B cell (primary cell): Measurements from ENCODE around the gene MAD1L1. TPM values are rescaled to one million over a fixed set of nuclear protein-coding genes. Genes with fewer than 3 reads are reported as not detected.

Experiments used
- ATAC-seq: fragments of 200-7000 bp; cut with Tn5 transposase; one replicate; pipeline ENCODE4 v1.10.0; 2021; ENCODE audit warnings: low read depth, mild to moderate bottlenecking, moderate number of reproducible peaks, moderate library complexity
- CTCF ChIA-PET: fragments of 350-600 bp; sonication (Branson Sonifier 250); formaldehyde crosslinking; loops from one replicate; lab custom pipeline; 2021; ENCODE audit warnings: antibody characterized with exemption, inconsistent platforms; lab: Charles Lee
- POLR2A ChIA-PET: fragments of 350-600 bp; sonication (Branson Sonifier 250); formaldehyde crosslinking; loops from one replicate; lab custom pipeline; 2021; ENCODE audit warnings: antibody characterized with exemption; lab: Charles Lee
- DNase-seq: peaks from one replicate; pipeline ENCODE4 v3.0.0; 2013
- H2AFZ ChIP-seq: 2 replicates; pipeline ENCODE4 v1.6.1; 2012; ENCODE audit warnings: mild to moderate bottlenecking, low read depth, low read length; ENCODE audit not compliant: insufficient read depth, poor library complexity, severe bottlenecking
- H3K27ac ChIP-seq, 2 donors: 1 replicate in 1 of 2; 2 replicates in 1 of 2; pipeline ENCODE4 v1.5.1; 2012 to 2013; ENCODE audit warnings: low read length in 2 of 2, mild to moderate bottlenecking in 2 of 2, moderate library complexity in 1 of 2
- H3K27me3 ChIP-seq, 4 experiments: fragments of 200-600 bp in 1 of 4; sonication (generic) in 1 of 4; replicated peaks in 1 of 4; 1 replicate in 2 of 4; 2 replicates in 2 of 4; pipeline versions ENCODE4 v1.6.1 to v1.7.0; 2013 to 2016; ENCODE audit warnings: low read length in 3 of 4, mild to moderate bottlenecking in 2 of 4, mixed read lengths in 1 of 4, moderate library complexity in 1 of 4; ENCODE audit not compliant: insufficient read depth in 4 of 4, control insufficient read depth in 3 of 4; ENCODE audit errors: control extremely low read depth in 1 of 4
- H3K36me3 ChIP-seq, 2 experiments: replicated peaks in 1 of 2; 1 replicate in 1 of 2; 2 replicates in 1 of 2; pipeline versions ENCODE4 v1.6.1 to v1.7.1; 2013; ENCODE audit warnings: low read length in 1 of 2; ENCODE audit not compliant: insufficient read depth in 2 of 2, control insufficient read depth in 1 of 2; ENCODE audit errors: control extremely low read depth in 1 of 2, extremely low read depth in 1 of 2
- H3K4me1 ChIP-seq, 2 donors: fragments of 200-600 bp in 1 of 2; sonication (generic) in 1 of 2; 1 replicate in 1 of 2; 2 replicates in 1 of 2; pipeline versions ENCODE4 v1.5.1 to v1.6.1; 2013 to 2017; ENCODE audit warnings: low read length in 2 of 2; ENCODE audit not compliant: control insufficient read depth in 2 of 2, insufficient read depth in 2 of 2
- H3K4me2 ChIP-seq: replicated peaks from 2 replicates; pipeline ENCODE3; 2012; ENCODE audit warnings: mild to moderate bottlenecking, low read depth, low read length; ENCODE audit not compliant: poor library complexity, severe bottlenecking
- H3K4me3 ChIP-seq, 5 experiments: fragments of 200-600 bp in 1 of 5; sonication (generic) in 1 of 5; 1 replicate in 3 of 5; 2 replicates in 2 of 5; pipeline versions ENCODE4 v1.5.1 to v1.7.0; 2011 to 2016; ENCODE audit warnings: low read length in 4 of 5, mild to moderate bottlenecking in 4 of 5, low read depth in 2 of 5, control low read depth in 1 of 5, moderate library complexity in 1 of 5; ENCODE audit not compliant: insufficient read depth in 1 of 5; ENCODE audit errors: control extremely low read depth in 1 of 5, extremely low read depth in 1 of 5
- H3K79me2 ChIP-seq: fragments of 200-600 bp; sonication (generic); one replicate; pipeline ENCODE4 v1.6.0; 2016; ENCODE audit warnings: low read length; ENCODE audit not compliant: control insufficient read depth, insufficient read depth
- H3K9ac ChIP-seq: fragments of 200-600 bp; sonication (generic); 2 replicates; pipeline ENCODE4 v1.6.1; 2017; ENCODE audit warnings: mild to moderate bottlenecking, low read length, moderate library complexity
- H3K9me3 ChIP-seq, 3 donors: one replicate each; pipeline versions ENCODE4 v1.6.1 to v1.7.1; 2013; ENCODE audit warnings: low read length in 2 of 3; ENCODE audit not compliant: control insufficient read depth in 2 of 3, insufficient read depth in 1 of 3; ENCODE audit errors: control extremely low read depth in 1 of 3
- H4K20me1 ChIP-seq: 2 replicates; pipeline ENCODE4 v1.6.0; 2012; ENCODE audit warnings: mild to moderate bottlenecking, low read length; ENCODE audit not compliant: insufficient read depth, control insufficient read depth, poor library complexity, severe bottlenecking
- H3K27ac Mint-ChIP-seq: one replicate; pipeline ENCODE4 v1.8.0; 2021; ENCODE audit warnings: mixed read lengths
- H3K27me3 Mint-ChIP-seq: one replicate; pipeline ENCODE4 v1.8.0; 2021; ENCODE audit warnings: mixed read lengths
- H3K4me1 Mint-ChIP-seq: one replicate; pipeline ENCODE4 v1.8.0; 2021; ENCODE audit warnings: mixed read lengths
- H3K4me3 Mint-ChIP-seq: one replicate; pipeline ENCODE4 v1.8.0; 2021; ENCODE audit warnings: mixed read lengths
- H3K9me3 Mint-ChIP-seq: one replicate; pipeline ENCODE4 v1.8.0; 2022; ENCODE audit warnings: mixed read lengths; ENCODE audit not compliant: insufficient read depth
- EZH2 ChIP-seq: IDR thresholded peaks from 2 replicates; pipeline ENCODE4 v1.6.1; 2012; ENCODE audit warnings: borderline replicate concordance, low read depth, mild to moderate bottlenecking, moderate library complexity, low read length; ENCODE audit not compliant: insufficient read depth, poor library complexity, severe bottlenecking
- WGBS: methylation state at CpG from one replicate; pipeline ENCODE4 v1.1.5; 2013; ENCODE audit warnings: missing lambda C conversion rate; ENCODE audit not compliant: insufficient coverage; 5-methylcytosine and 5-hydroxymethylcytosine counted together
- intact Hi-C: fragments of 100-400 bp; cut with micrococcal nuclease; formaldehyde crosslinking; loops from one replicate; pipeline ENCODE4 v1.10.0; 2022
- polyA plus RNA-seq: library from polyadenylated mRNA; depleted of rRNA; stranded (reverse); fragments of >200 nt; gene quantifications from 2 replicates; pipeline ENCODE4 v1.2.3, GENCODE V29; 2012
- total RNA-seq, 2 donors: library from RNA; stranded (reverse); fragments of 120-200 nt in 1 of 2; gene quantifications; 1 replicate in 1 of 2; 2 replicates in 1 of 2; pipeline versions ENCODE4 v1.2.3 to v1.2.4, GENCODE V29; 2013 to 2022
- TF ChIP-seq, protein P1 (sequence below): fragments of 200-600 bp; IDR thresholded peaks from one replicate; pipeline ENCODE4 v1.8.0; 2022; ENCODE audit warnings: antibody characterized with exemption, mild to moderate bottlenecking

The MAD1L1 gene
- total and polyA plus RNA-seq, 2 donors (not counting 1 experiment from before 2014, with no cell fraction given): 86.7 to 110 TPM

DNA sequence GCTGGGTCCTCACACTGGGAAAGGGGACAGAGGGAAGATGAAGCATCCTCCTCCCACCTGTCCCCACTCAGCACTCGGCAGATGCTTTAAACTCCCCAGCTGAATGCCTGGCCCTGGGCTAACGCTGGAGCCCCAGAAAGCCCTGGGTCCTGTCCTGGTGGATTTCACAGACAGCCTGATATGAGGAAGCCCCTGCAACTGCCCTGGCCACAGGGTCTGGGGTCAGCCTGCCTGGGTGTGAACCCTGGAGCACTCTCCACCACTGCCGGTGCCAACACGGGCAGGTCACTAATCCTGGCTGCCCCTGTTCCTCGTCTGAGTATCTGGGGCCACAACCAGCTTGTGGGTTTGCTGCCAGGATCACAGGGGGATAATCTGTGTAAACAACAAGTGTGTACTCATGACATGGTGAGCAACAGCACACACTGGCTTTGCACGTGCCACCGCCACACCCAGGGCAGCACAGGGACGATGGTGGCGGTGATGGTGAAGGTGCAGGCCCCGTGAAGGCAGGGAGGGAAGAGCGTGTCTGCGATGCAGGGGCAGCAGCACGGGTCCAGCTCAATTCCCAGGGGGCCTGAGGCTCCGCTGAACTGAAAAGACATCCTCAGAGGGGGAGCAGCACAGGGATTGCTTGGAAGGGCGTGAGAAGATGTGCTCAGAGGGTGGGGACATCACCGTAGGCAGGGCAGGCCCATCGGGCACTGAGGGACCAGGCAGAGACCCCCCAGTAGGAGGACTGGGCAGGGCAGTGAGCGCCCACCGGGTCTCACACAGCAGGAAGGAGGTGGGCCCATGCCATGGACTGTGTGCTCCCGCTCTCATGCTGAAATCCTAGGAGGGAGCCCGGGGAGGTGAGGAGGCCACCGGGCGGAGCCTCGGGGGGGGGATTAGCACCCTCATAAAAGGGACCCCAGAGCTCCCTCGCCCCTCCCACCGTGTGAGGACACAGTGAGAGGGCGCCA is 238.7 kb downstream of the MAD1L1 start:
- no peak overlapping the region for H3K27ac Mint-ChIP-seq
- no peaks in the 10 kb centered on the region for H3K9me3 Mint-ChIP-seq
- CTCF ChIA-PET: no interaction called here

More for the DNA sequence above, 238.7 kb downstream of the MAD1L1 start:
- Histone ChIP-seq H3K9ac (no peak overlapping the region), H3K9me3 (no peaks in the 10 kb centered on the region), H3K27ac (no peak overlapping the region), H2AFZ (no peak overlapping the region), H3K27me3 (no peaks in the 10 kb centered on the region), H3K4me2 (no peak overlapping the region), H3K79me2 (peaks cover 3% of the 10 kb centered on the region), H4K20me1 (no peaks in the 10 kb centered on the region), H3K36me3 (no peaks in the 10 kb centered on the region), H3K4me3 (no peak overlapping the region), H3K4me1 (no peaks in the 10 kb centered on the region)
- WGBS: 78% methylated on average over 27 of the region's 27 CpGs
- no peaks in the 10 kb centered on the region for H3K27me3 Mint-ChIP-seq
- peaks cover 6% of the 10 kb centered on the region for H3K4me1 Mint-ChIP-seq
- H3K4me3 Mint-ChIP-seq: no peak overlapping the region
- POLR2A ChIA-PET: no interaction called here
- intact Hi-C loops: no loop called here
- ATAC-seq (no peak), DNase-seq (no peak)
- TF ChIP-seq EZH2: no peak
- TF ChIP-seq, protein P1, sequence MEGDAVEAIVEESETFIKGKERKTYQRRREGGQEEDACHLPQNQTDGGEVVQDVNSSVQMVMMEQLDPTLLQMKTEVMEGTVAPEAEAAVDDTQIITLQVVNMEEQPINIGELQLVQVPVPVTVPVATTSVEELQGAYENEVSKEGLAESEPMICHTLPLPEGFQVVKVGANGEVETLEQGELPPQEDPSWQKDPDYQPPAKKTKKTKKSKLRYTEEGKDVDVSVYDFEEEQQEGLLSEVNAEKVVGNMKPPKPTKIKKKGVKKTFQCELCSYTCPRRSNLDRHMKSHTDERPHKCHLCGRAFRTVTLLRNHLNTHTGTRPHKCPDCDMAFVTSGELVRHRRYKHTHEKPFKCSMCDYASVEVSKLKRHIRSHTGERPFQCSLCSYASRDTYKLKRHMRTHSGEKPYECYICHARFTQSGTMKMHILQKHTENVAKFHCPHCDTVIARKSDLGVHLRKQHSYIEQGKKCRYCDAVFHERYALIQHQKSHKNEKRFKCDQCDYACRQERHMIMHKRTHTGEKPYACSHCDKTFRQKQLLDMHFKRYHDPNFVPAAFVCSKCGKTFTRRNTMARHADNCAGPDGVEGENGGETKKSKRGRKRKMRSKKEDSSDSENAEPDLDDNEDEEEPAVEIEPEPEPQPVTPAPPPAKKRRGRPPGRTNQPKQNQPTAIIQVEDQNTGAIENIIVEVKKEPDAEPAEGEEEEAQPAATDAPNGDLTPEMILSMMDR: no peak
